GM12878 (cell line): ENCODE results near the gene CHL1. TPM values are rescaled to one million over a fixed set of nuclear protein-coding genes. Genes with fewer than 3 reads are reported as not detected.

Experiments used
- ATAC-seq: fragments of 200-7000 bp; cut with Tn5 transposase; 3 replicates; pipeline ENCODE4 v1.9.1; 2020; ENCODE audit warnings: mild to moderate bottlenecking, moderate library complexity
- BruUV-seq: library from RNA; stranded (reverse); fragments of 400-500 nt; replicated peaks from 2 replicates; lab custom pipeline; 2021; lab: Mats Ljungman, UMichigan
- CTCF ChIA-PET: fragments of 300-600 bp; sonication (Branson Sonifier 250); formaldehyde crosslinking; extraction: SDS; loops from one replicate; lab custom pipeline; 2021; ENCODE audit warnings: inconsistent platforms; lab: Yijun Ruan, JAX
- POLR2A ChIA-PET: fragments of 350-600 bp; formaldehyde crosslinking; extraction: SDS; loops from one replicate; lab custom pipeline; 2021; ENCODE audit warnings: inconsistent platforms; lab: Charles Lee
- RAD21 ChIA-PET: fragments of 300-600 bp; sonication (Branson Sonifier 250); formaldehyde crosslinking; loops from one replicate; lab custom pipeline; 2023; ENCODE audit warnings: antibody characterized with exemption; ENCODE audit not compliant: unreplicated experiment; lab: Charles Lee
- SMC1A ChIA-PET: fragments of 300-600 bp; sonication (Branson Sonifier 250); formaldehyde crosslinking; loops from one replicate; lab custom pipeline; 2023; ENCODE audit not compliant: unreplicated experiment, uncharacterized antibody; lab: Charles Lee
- DNase-seq: peaks from one replicate; pipeline ENCODE4 v3.0.0-alpha.2; 2011; ENCODE audit warnings: low read depth, low spot score
- FAIRE-seq: peaks from 3 replicates; lab custom pipeline; 2011; peaks lifted over from hg19 to GRCh38; lab: Jason Lieb, UNC
- H2AFZ ChIP-seq: 2 replicates; pipeline ENCODE4 v1.6.0; 2011; ENCODE audit warnings: low read depth, low read length, control low read depth; ENCODE audit not compliant: control insufficient read depth
- H3K27ac ChIP-seq: 2 replicates; pipeline ENCODE4 v1.5.1; 2011; ENCODE audit warnings: control low read depth; ENCODE audit not compliant: control insufficient read depth, insufficient read depth
- H3K27me3 ChIP-seq, 2 experiments: replicated peaks in 1 of 2; 2 replicates each; pipeline versions ENCODE4 v1.6.0 to v1.6.1; 2011; ENCODE audit warnings: low read length in 1 of 2; ENCODE audit not compliant: control insufficient read depth in 2 of 2, insufficient read depth in 2 of 2
- H3K36me3 ChIP-seq, 2 experiments: 2 replicates each; pipeline ENCODE4 v1.5.1; 2011; ENCODE audit warnings: low read length in 1 of 2; ENCODE audit not compliant: control insufficient read depth in 2 of 2, insufficient read depth in 2 of 2
- H3K4me1 ChIP-seq: 2 replicates; pipeline ENCODE4 v1.6.1; 2011; ENCODE audit warnings: mild to moderate bottlenecking, low read length, moderate library complexity, mixed read lengths; ENCODE audit not compliant: control insufficient read depth, insufficient read depth
- H3K4me2 ChIP-seq: 2 replicates; pipeline ENCODE4 v1.6.0; 2011; ENCODE audit warnings: control low read depth; ENCODE audit not compliant: control insufficient read depth, insufficient read depth
- H3K4me3 ChIP-seq: fragments of 200-600 bp; sonication (generic); 2 replicates; pipeline ENCODE4 v1.5.1; 2016
- H3K79me2 ChIP-seq: 2 replicates; pipeline ENCODE4 v1.6.0; 2011; ENCODE audit warnings: low read length; ENCODE audit not compliant: control insufficient read depth, insufficient read depth
- H3K9ac ChIP-seq: 2 replicates; pipeline ENCODE4 v1.8.0; 2011; ENCODE audit warnings: low read length, control low read depth, mixed read lengths; ENCODE audit not compliant: control insufficient read depth, insufficient read depth
- H3K9me3 ChIP-seq: replicated peaks from 3 replicates; pipeline ENCODE4 v1.5.1; 2011; ENCODE audit warnings: mild to moderate bottlenecking, low read length; ENCODE audit not compliant: control insufficient read depth, insufficient read depth
- H4K20me1 ChIP-seq: 2 replicates; pipeline ENCODE4 v1.6.0; 2011; ENCODE audit not compliant: control insufficient read depth, insufficient read depth
- BRCA1 ChIP-seq: IDR thresholded peaks from 2 replicates; pipeline ENCODE4 v1.6.1; 2011; ENCODE audit warnings: low read depth, low read length, improper control_type of control experiment
- IRF5 ChIP-seq: fragments of 450-650 bp; IDR thresholded peaks from 2 replicates; pipeline ENCODE4 v1.6.1; 2017; ENCODE audit warnings: borderline replicate concordance
- TARDBP ChIP-seq: IDR thresholded peaks from 2 replicates; pipeline ENCODE4 v1.6.1; 2016; ENCODE audit warnings: borderline replicate concordance
- WGBS: methylation state at CpG from one replicate; pipeline ENCODE4 v1.1.6; 2016; ENCODE audit warnings: low lambda C conversion rate; ENCODE audit not compliant: insufficient replicate concordance, insufficient coverage; ENCODE audit errors: missing lambda C conversion rate; 5-methylcytosine and 5-hydroxymethylcytosine counted together
- in situ Hi-C: fragments of 300-500 bp; cut with MboI; formaldehyde crosslinking; loops from 9 replicates; pipeline ENCODE4 v1.14.3; 2018; ENCODE audit warnings: mixed read lengths
- intact Hi-C: fragments of 100-400 bp; cut with micrococcal nuclease; formaldehyde crosslinking; loops from one replicate; pipeline ENCODE4 v1.14.2; 2022; ENCODE audit not compliant: unreplicated experiment
- polyA plus RNA-seq, 11 experiments: library from polyadenylated mRNA; depleted of rRNA in 4 of 11; unstranded in 6 of 11; stranded (reverse) in 5 of 11; fragments of >200 nt; fragmentation: Nextera tagmentation in 4 of 11; fragmentation: Illumina TruSeq in 1 of 11; extraction: Ambion mirVana in 4 of 11; extraction: Trizol in 1 of 11; gene quantifications; 1 replicate in 1 of 11; 2 replicates in 10 of 11; pipeline versions ENCODE4 v1.2.1 to v1.2.3, GENCODE V29; 2011 to 2016; ENCODE audit warnings: inconsistent platforms in 2 of 11, missing spikeins in 2 of 11, low read depth in 1 of 11
- total RNA-seq, 4 experiments: library from RNA; depleted of rRNA in 3 of 4; stranded (reverse); fragments of >200 nt in 3 of 4; fragmentation: Illumina TruSeq in 1 of 4; extraction: Trizol in 1 of 4; gene quantifications; 2 replicates each; pipeline versions ENCODE4 v1.2.1 to v1.2.3, GENCODE V29; 2013 to 2021

Gene CHL1
- total and polyA plus RNA-seq, 10 of the 15 experiments (the other 5 are each of a cell fraction or from before 2014, with no cell fraction given) = 0.71 to 30.4 (median 1.8) TPM

GRCh38 chr3:324423-324822 is 127.9 kb downstream of the CHL1 start:
- FAIRE-seq = no peak
- BruUV-seq = no TSS peak
- ATAC-seq = no peak

DNA sequence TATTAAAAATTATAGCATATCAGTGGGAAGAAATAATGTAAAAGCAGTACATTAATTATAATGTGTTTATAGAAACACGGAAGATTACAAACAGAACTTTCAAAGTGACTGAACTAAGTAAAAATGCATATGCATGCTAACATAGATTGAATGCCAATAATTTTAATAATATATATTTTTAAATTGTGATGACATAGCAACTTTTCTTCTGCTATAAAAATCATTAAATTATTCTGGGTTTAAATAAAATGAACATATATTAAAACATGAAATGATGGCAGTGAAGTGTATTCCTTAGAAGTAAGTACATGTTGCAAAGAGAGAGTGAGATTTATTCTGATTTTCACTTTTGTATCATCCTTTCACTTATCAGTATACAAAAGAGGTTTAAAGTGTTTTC is 128.9 kb downstream of the CHL1 start:
- no peaks in the 10 kb centered on the region; a peak in 1 of 4 replicates for H3K27me3 ChIP-seq
- no peaks in the 10 kb centered on the region for H3K36me3 ChIP-seq
- no peak for DNase-seq
- BruUV-seq = no TSS peak
- SMC1A ChIA-PET = interaction anchor here (1.2 to 1.7 kb wide), 2 partner anchors 9 to 29 kb away, joined by 3 to 6 read pairs; no protein-coding TSS in a partner anchor
- no peaks in the 10 kb centered on the region for H3K4me1 ChIP-seq
- FAIRE-seq = no peak
- no peak overlapping the region for H3K4me2 ChIP-seq
- no peak for ATAC-seq
- no peaks in the 10 kb centered on the region for H4K20me1 ChIP-seq
- H3K4me3 ChIP-seq = no peak overlapping the region
- no peaks in the 10 kb centered on the region for H3K79me2 ChIP-seq
- H2AFZ ChIP-seq = no peak overlapping the region
- RAD21 ChIA-PET = interaction anchor here (1.0 kb wide), 1 partner anchor 28 kb away, joined by 4 read pairs; no protein-coding TSS in a partner anchor
- H3K9ac ChIP-seq = no peak overlapping the region
- H3K9me3 ChIP-seq = no peaks in the 10 kb centered on the region
- POLR2A ChIA-PET = interaction anchor here (1.3 kb wide), 1 partner anchor 25 kb away, joined by 4 read pairs; no protein-coding TSS in a partner anchor
- in situ Hi-C loops = no loop called here
- CTCF ChIA-PET = interaction anchor here (1.0 to 1.5 kb wide), 3 partner anchors 24 to 214 kb away, joined by 3 to 4 read pairs (median 4); no protein-coding TSS in a partner anchor
- no peak for TF ChIP-seq IRF5
- intact Hi-C loops = no loop called here
- 91% methylated on average over 1 of the region's 1 CpG for WGBS
- H3K27ac ChIP-seq = no peak overlapping the region

More at GRCh38 chr3:324423-324822, 127.9 kb downstream of the CHL1 start:
- no peak overlapping the region for H3K9ac ChIP-seq
- ChIA-PET CTCF (no interaction called here), RAD21 (no interaction called here), SMC1A (interaction anchor here (1.1 to 2.4 kb wide), 3 partner anchors 13 to 52 kb away, joined by 3 to 8 read pairs (median 3); no protein-coding TSS in a partner anchor), POLR2A (no interaction called here)
- in situ Hi-C loops (no loop called here), intact Hi-C loops (no loop called here)
- no peaks in the 10 kb centered on the region for H3K36me3 ChIP-seq
- no peaks in the 10 kb centered on the region for H4K20me1 ChIP-seq
- no peak for DNase-seq
- no peak overlapping the region for H2AFZ ChIP-seq
- H3K27me3 ChIP-seq = no peaks in the 10 kb centered on the region; a peak in 1 of 4 replicates
- TF ChIP-seq BRCA1 (no peak), TARDBP (no peak)
- no peaks in the 10 kb centered on the region for H3K4me1 ChIP-seq
- no peak overlapping the region for H3K4me2 ChIP-seq
- no peaks in the 10 kb centered on the region for H3K9me3 ChIP-seq
- H3K79me2 ChIP-seq = no peaks in the 10 kb centered on the region
- WGBS = 42% methylated on average over 2 of the region's 2 CpGs
- H3K4me3 ChIP-seq = no peak overlapping the region
- H3K27ac ChIP-seq = no peak overlapping the region
